Naive thymus-derived CD4-positive, alpha-beta T cell (primary cell): ENCODE measurements around the gene LGALS7B. TPM values are rescaled to one million over a fixed set of nuclear protein-coding genes. Genes with fewer than 3 reads are reported as not detected.
"Not testable (repeated sequence)": the region's sequence is repeated elsewhere in the genome, so short reads cannot be mapped to it uniquely, and the experiment has no call there.

ENCODE experiments used
- ATAC-seq: fragments of 150-1000 bp; cut with Tn5 transposase; 2 replicates; pipeline ENCODE4 v1.10.0; 2021; ENCODE audit warnings: mild to moderate bottlenecking, moderate library complexity
- CTCF ChIA-PET: fragments of 350-600 bp; sonication (Branson Sonifier 250); formaldehyde crosslinking; loops from one replicate; lab custom pipeline; 2021; ENCODE audit warnings: antibody characterized with exemption; lab: Charles Lee
- POLR2A ChIA-PET: fragments of 350-600 bp; sonication (Branson Sonifier 250); formaldehyde crosslinking; loops from one replicate; lab custom pipeline; 2021; ENCODE audit warnings: antibody characterized with exemption, inconsistent platforms; lab: Charles Lee
- DNase-seq, 9 donors: peaks; one replicate each; pipeline versions ENCODE4 v3.0.0 to v3.0.0-alpha.2; 2020 to 2022; ENCODE audit warnings: mixed read lengths in 1 of 9
- H3K27ac ChIP-seq: one replicate; pipeline ENCODE4 v1.7.0; 2013; ENCODE audit warnings: mild to moderate bottlenecking, low read depth, low read length, moderate library complexity
- H3K27me3 ChIP-seq, 2 donors: one replicate each; pipeline ENCODE4 v1.7.0; 2013; ENCODE audit warnings: low read length in 2 of 2, mild to moderate bottlenecking in 2 of 2, moderate library complexity in 2 of 2; ENCODE audit not compliant: control insufficient read depth in 2 of 2, insufficient read depth in 2 of 2
- H3K36me3 ChIP-seq, 3 experiments: 1 replicate in 2 of 3; 2 replicates in 1 of 3; pipeline ENCODE4 v1.7.0; 2013; ENCODE audit warnings: low read length in 3 of 3, mild to moderate bottlenecking in 3 of 3, moderate library complexity in 1 of 3; ENCODE audit not compliant: insufficient read depth in 3 of 3, control insufficient read depth in 2 of 3
- H3K4me1 ChIP-seq, 2 donors: one replicate each; pipeline ENCODE4 v1.7.0; 2013; ENCODE audit warnings: low read length in 2 of 2, mild to moderate bottlenecking in 2 of 2, moderate library complexity in 1 of 2; ENCODE audit not compliant: control insufficient read depth in 2 of 2, insufficient read depth in 2 of 2
- H3K4me3 ChIP-seq: 2 replicates; pipeline ENCODE4 v1.7.0; 2013; ENCODE audit warnings: mild to moderate bottlenecking, low read length
- H3K9me3 ChIP-seq, 3 experiments: 1 replicate in 2 of 3; 2 replicates in 1 of 3; pipeline ENCODE4 v1.7.0; 2013; ENCODE audit warnings: low read length in 3 of 3; ENCODE audit not compliant: control insufficient read depth in 2 of 3
- H3K27ac Mint-ChIP-seq, 9 donors: one replicate each; pipeline ENCODE4 v1.8.0; 2020 to 2022; ENCODE audit warnings: mixed read lengths in 9 of 9, mild to moderate bottlenecking in 8 of 9, moderate library complexity in 5 of 9, inconsistent platforms in 2 of 9
- H3K27me3 Mint-ChIP-seq, 5 donors: one replicate each; pipeline ENCODE4 v1.8.0; 2021 to 2022; ENCODE audit warnings: mixed read lengths in 5 of 5, mild to moderate bottlenecking in 1 of 5
- H3K36me3 Mint-ChIP-seq, 5 donors: one replicate each; pipeline ENCODE4 v1.8.0; 2020 to 2022; ENCODE audit warnings: mixed read lengths in 5 of 5, mild to moderate bottlenecking in 3 of 5, inconsistent platforms in 1 of 5
- H3K4me1 Mint-ChIP-seq, 7 donors: one replicate each; pipeline ENCODE4 v1.8.0; 2020 to 2022; ENCODE audit warnings: mixed read lengths in 7 of 7, mild to moderate bottlenecking in 3 of 7, inconsistent platforms in 1 of 7
- H3K4me3 Mint-ChIP-seq, 10 donors: one replicate each; pipeline ENCODE4 v1.8.0; 2020 to 2022; ENCODE audit warnings: mild to moderate bottlenecking in 10 of 10, mixed read lengths in 10 of 10, moderate library complexity in 6 of 10, inconsistent platforms in 2 of 10
- H3K9me3 Mint-ChIP-seq, 11 donors: one replicate each; pipeline ENCODE4 v1.8.0; 2020 to 2022; ENCODE audit warnings: mixed read lengths in 11 of 11, mild to moderate bottlenecking in 4 of 11, inconsistent platforms in 1 of 11, moderate library complexity in 1 of 11
- intact Hi-C, 2 donors: fragments of 100-400 bp; cut with micrococcal nuclease; formaldehyde crosslinking; loops; one replicate each; pipeline ENCODE4 v1.15.1; 2023
- polyA plus RNA-seq, 2 donors: library from polyadenylated mRNA; unstranded; fragments of 300-500 nt; fragmentation: Illumina TruSeq; gene quantifications; one replicate each; pipeline ENCODE4 v1.2.3, GENCODE V29; 2021
- total RNA-seq, 6 experiments: library from RNA in 5 of 6; stranded (reverse) in 5 of 6; gene quantifications; 1 replicate in 5 of 6; 2 replicates in 1 of 6; pipeline ENCODE4 v1.2.3 and lab custom pipeline; 2021 to 2026

Gene LGALS7B
- total and polyA plus RNA-seq, 7 experiments from 2014 or later = not detected

- Histone ChIP-seq H3K4me1 (no peaks in the 10 kb centered on the region), H3K27ac (no peak overlapping the region), H3K36me3 (no peaks in the 10 kb centered on the region), H3K27me3 (no peaks in the 10 kb centered on the region), H3K9me3 (no peaks in the 10 kb centered on the region), H3K4me3 (no peak overlapping the region)
- DNase-seq = no peak
- ChIA-PET POLR2A (no interaction called here), CTCF (interaction anchor here (1.1 kb wide), 1 partner anchor 15 kb away, joined by 3 read pairs; no protein-coding TSS in a partner anchor)
- Mint-ChIP-seq H3K9me3 (no peaks in the 10 kb centered on the region), H3K27me3 (peaks cover 0 to 15% (median 0%) of the 10 kb centered on the region in 5 donors), H3K4me1 (no peaks in the 10 kb centered on the region), H3K27ac (no peak overlapping the region), H3K36me3 (no peaks in the 10 kb centered on the region), H3K4me3 (no peak overlapping the region)
- intact Hi-C loops = no loop called here
- ATAC-seq = no peak
Observed at GRCh38 chr19:38785187-38785699, 3.8 kb upstream of the LGALS7B start.

GRCh38 chr19:38786061-38786460 is 2.9 kb upstream of the LGALS7B start:
- H3K4me1 Mint-ChIP-seq, H3K4me1 ChIP-seq, H3K27ac Mint-ChIP-seq, H3K4me3 ChIP-seq, POLR2A ChIA-PET, H3K27me3 Mint-ChIP-seq, H3K27me3 ChIP-seq, ATAC-seq, DNase-seq, H3K4me3 Mint-ChIP-seq, H3K9me3 ChIP-seq, H3K36me3 Mint-ChIP-seq, H3K9me3 Mint-ChIP-seq, H3K27ac ChIP-seq, H3K36me3 ChIP-seq, CTCF ChIA-PET, intact Hi-C loops: not testable (repeated sequence)

- Histone ChIP-seq H3K27me3 (no peaks in the 10 kb centered on the region), H3K4me3 (no peak overlapping the region), H3K9me3 (no peaks in the 10 kb centered on the region), H3K4me1 (no peaks in the 10 kb centered on the region), H3K36me3 (no peaks in the 10 kb centered on the region), H3K27ac (no peak overlapping the region)
- H3K36me3 Mint-ChIP-seq = no peaks in the 10 kb centered on the region
- H3K9me3 Mint-ChIP-seq = no peaks in the 10 kb centered on the region
- ChIA-PET CTCF (no interaction called here), POLR2A (no interaction called here)
- no peak overlapping the region for H3K4me3 Mint-ChIP-seq
- DNase-seq (no peak), ATAC-seq (no peak)
- no peaks in the 10 kb centered on the region for H3K4me1 Mint-ChIP-seq
- H3K27ac Mint-ChIP-seq = no peak overlapping the region
- intact Hi-C loops = no loop called here
- peaks cover 0 to 3% (median 0%) of the 10 kb centered on the region in 5 donors for H3K27me3 Mint-ChIP-seq
Observed at GRCh38 chr19:38786572-38787265, 2.3 kb upstream of the LGALS7B start.

- H3K9me3 ChIP-seq, H3K36me3 Mint-ChIP-seq, H3K27me3 ChIP-seq, H3K4me3 Mint-ChIP-seq, H3K4me1 Mint-ChIP-seq, H3K4me3 ChIP-seq, POLR2A ChIA-PET, H3K27me3 Mint-ChIP-seq, H3K27ac Mint-ChIP-seq, H3K36me3 ChIP-seq, H3K27ac ChIP-seq, ATAC-seq, H3K4me1 ChIP-seq, intact Hi-C loops, CTCF ChIA-PET, H3K9me3 Mint-ChIP-seq: not testable (repeated sequence)
- peak in 2 of 9 donors; percentile 7 to 19 for DNase-seq
Observed at GRCh38 chr19:38790507-38791403, 1.8 kb downstream of the LGALS7B start.

- H3K36me3 Mint-ChIP-seq, H3K27ac ChIP-seq, H3K4me3 ChIP-seq, H3K36me3 ChIP-seq, H3K27me3 ChIP-seq, H3K27ac Mint-ChIP-seq, H3K9me3 ChIP-seq, H3K9me3 Mint-ChIP-seq, H3K4me1 Mint-ChIP-seq, H3K4me1 ChIP-seq, H3K4me3 Mint-ChIP-seq, CTCF ChIA-PET, DNase-seq, H3K27me3 Mint-ChIP-seq: not testable (repeated sequence)
- ATAC-seq = peak; percentile 93
- intact Hi-C loops = loop anchor here in 1 of 2 donors (2.0 kb wide), 1 partner anchor 23 kb away; no protein-coding TSS in a partner anchor
- POLR2A ChIA-PET = interaction anchor here (1.5 kb wide), 1 partner anchor 58 kb away, joined by 4 read pairs; no protein-coding TSS in a partner anchor
Observed at GRCh38 chr19:38791451-38792064, 2.6 kb downstream of the LGALS7B start.

- intact Hi-C loops = loop anchor here in 1 of 2 donors (2.0 kb wide), 1 partner anchor 24 kb away; no protein-coding TSS in a partner anchor
- CTCF ChIA-PET = interaction anchor here (1.0 kb wide), 1 partner anchor 18 kb away, joined by 3 read pairs; no protein-coding TSS in a partner anchor
Observed at GRCh38 chr19:38792250-38793111, 3.5 kb downstream of the LGALS7B start.

More at GRCh38 chr19:38792250-38793111, 3.5 kb downstream of the LGALS7B start:
- peak overlapping the region; percentile 14 to 75 (median 55) for H3K4me3 Mint-ChIP-seq
- H3K4me1 Mint-ChIP-seq = peaks cover 0 to 10% (median 5%) of the 10 kb centered on the region in 7 donors
- no peaks in the 10 kb centered on the region for H3K9me3 ChIP-seq
- H3K27me3 Mint-ChIP-seq = peaks cover 0 to 10% (median 0%) of the 10 kb centered on the region in 5 donors
- no peaks in the 10 kb centered on the region for H3K4me1 ChIP-seq
- H3K27me3 ChIP-seq = no peaks in the 10 kb centered on the region
- H3K4me3 ChIP-seq = no peak overlapping the region
- H3K27ac Mint-ChIP-seq = peak overlapping the region in 1 of 9 donors; percentile 26
- no peaks in the 10 kb centered on the region for H3K36me3 ChIP-seq
- no peaks in the 10 kb centered on the region for H3K9me3 Mint-ChIP-seq
- DNase-seq = peak in 6 of 9 donors; percentile 5 to 35 (median 16)
- POLR2A ChIA-PET = interaction anchor here (0.5 to 1.5 kb wide), 4 partner anchors 39 to 529 kb away, joined by 3 to 4 read pairs (median 3); partner anchors contain the start of gene ECH1
- no peaks in the 10 kb centered on the region for H3K36me3 Mint-ChIP-seq
- ATAC-seq = peak; percentile 35
- H3K27ac ChIP-seq = no peak overlapping the region
